NCI-H345 treated with DMSO at 0.1 percent for 48 hours (cell line): ENCODE data around the gene TMTC2.
"Not testable (repeated sequence)": the region's sequence is repeated elsewhere in the genome, so short reads cannot be mapped to it uniquely, and the experiment has no call there.

Source experiments
- DNase-seq: peaks from one replicate; lab custom pipeline; 2025; ENCODE audit not compliant: unreplicated experiment; lab: John Stamatoyannopoulos, UW

TMTC2 gene

DNA sequence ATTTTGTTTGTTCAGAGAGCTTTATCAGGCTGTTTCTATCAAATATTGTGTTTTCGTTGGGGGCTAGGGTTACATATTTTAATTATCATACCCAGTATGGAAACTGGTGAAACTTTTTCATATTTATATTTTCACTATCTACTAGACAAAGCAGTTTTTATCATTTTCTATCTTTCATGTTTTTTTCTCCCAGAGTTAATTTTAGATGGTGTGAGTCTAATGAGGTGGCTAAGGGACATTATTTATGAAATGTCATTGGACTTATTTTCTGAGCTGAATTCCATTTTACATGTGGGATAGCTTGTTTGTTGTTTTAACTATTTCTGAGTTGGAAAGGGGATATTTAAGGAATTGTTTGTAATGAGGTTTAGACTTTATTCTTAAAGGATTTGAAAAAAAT, 100.3 kb downstream of the TMTC2 start:
- DNase-seq: no peak

DNA sequence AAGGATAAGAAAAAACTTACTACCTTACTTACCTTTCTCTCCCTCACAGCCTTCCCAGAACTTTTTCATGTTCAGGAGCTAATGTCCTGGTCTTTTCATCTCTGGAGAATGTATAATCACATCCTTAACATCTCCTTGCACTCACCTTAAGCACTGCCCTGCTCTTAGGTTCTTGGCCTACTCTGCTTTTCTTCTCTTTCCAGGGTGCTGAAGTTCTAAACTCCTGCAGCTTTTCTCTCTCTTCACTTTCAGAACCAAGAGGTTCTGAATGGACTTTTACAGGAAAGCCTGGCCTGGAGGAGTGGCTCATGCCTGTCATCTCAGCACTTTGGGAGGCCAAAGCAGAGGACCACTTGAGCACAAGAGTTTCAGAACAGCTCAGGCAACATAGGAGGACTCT, 101.9 kb downstream of the TMTC2 start:
- DNase-seq: no peak

DNA sequence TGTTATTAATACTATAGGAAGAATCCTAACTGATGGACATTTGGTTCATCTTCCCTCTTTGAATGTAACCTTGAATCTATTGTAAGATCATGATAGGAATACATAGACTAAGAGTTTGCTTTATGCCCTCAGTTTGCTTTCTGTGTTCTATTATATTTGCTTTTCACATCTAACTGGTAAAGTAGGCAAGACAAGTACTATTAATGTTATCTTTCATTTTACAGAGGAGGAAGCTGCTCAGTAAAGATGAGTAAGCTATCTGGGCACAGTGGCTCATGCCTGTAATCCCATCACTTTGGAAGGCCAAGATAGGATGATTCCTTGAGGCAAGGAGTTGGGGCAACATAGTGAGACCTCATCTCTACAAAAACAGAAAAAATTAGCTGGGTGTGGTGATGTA, 103.0 kb downstream of the TMTC2 start:
- DNase-seq: no peak

DNA sequence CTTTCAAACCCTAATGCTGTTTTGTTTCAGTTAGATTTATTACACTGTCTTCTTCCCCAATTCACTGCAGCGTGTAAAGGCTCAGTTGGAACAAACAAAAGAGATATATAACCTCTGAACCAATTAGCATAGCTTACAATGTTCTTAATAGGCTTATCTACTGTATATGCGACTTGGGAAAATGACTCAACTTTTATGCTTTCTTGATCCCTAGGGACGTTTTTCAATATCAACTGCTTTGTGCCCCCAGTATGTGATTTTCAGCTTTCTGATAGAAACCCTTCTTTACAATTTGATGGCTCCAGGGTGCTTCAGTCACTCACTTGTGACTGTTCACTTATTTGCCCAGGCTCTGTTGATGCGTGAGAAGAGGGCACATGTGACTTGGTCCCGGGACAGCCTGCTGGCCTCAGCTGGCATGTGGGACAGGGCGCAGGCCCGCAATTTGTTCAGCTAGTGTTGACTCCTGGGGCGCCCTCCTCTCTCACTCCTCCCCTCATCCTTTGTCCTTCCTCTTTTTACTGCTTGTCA, 107.1 kb downstream of the TMTC2 start:
- no peak for DNase-seq

DNA sequence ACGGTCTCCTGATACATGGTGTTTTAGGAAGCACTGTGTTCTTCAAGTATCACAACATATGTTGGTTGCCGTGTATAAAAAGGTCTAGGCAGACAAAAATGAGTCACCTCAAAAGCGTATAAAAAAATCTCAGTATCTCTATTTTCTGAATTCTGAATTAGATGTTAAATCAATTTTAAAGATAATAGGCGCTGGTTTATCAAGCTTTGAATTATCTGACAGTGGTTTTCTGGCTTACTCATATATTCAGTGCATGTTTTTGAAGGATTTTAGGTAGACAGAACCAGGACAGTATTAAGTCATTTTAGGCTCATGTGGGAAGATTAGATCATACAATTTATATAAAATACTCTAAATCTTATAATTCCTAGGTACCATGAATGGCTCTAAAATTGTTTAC, 110.8 kb downstream of the TMTC2 start:
- no peak for DNase-seq

- DNase-seq: no peak
Observed at GRCh38 chr12:82800185-82800584, 113.5 kb downstream of the TMTC2 start.

DNA sequence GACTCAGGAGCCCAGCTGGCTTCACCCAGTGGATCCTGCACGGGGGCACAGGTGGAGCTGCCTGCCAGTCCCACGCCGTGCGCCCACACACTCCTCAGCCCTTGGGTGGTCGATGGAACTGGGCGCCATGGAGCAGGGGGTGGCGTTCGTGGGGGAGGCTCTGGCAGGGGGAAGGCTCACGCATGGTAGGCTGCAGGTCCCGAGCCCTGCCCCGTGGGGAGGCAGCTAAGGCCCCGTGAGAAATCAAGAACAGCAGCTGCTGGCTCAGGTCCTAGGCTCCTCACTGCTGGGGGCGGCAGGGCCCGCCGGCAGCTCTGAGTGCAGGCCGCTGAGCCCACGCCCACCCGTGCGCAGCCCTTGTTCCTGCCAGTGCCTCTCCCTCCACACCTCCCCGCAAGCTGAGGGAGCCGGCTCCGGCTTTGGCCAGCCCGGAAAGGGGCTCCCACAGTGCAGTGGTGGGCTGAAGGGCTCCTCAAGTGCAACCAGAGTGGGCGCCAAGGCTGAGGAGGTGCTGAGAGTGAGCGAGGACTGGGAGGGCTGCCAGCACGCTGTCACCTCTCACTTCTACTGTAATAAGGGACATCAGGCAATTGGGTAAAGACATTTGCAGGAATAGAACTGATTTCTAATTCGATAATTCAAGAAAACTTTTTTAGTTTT, 115.4 kb downstream of the TMTC2 start:
- DNase-seq: no peak

DNA sequence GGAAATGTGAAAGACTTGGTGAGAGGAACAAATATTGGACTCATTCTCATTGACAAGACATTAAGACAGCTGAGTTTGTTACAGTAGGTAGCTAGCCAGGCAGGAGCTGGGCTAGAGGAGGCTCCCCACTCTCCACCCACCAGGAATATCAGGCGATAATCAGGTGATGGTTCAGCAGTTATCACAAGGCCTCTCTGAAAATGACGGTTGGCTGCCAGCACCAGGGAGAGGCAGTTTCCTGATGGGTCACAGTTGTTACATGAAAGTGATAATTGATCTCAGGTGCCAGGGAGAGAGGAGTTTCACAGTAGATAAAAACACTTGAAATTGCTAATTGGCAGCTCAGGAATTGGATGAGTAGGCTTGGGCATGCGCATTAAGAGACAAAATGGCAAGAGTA, 116.5 kb downstream of the TMTC2 start:
- no peak for DNase-seq

- no peak for DNase-seq
Observed at GRCh38 chr12:82804601-82805000, 117.9 kb downstream of the TMTC2 start.

DNA sequence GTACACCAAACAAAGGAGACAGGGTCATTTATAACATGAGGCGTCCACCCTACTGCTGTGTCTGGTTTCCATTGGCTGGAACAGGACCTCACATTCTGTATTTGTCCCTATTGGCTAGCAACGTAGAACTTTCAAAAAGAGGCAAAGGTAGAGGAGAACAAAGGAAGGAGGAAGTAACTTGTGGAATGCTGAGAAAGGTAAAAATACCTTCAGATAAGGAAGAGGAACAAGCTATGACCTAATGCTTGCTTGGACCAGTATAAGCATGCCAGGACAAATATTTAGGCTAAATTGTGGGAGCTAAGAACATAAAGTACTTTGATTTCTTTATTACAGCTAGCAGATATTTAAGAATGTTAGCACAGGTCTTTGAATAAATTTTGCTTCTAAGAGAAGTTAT, 118.3 kb downstream of the TMTC2 start:
- not testable (repeated sequence) for DNase-seq

DNA sequence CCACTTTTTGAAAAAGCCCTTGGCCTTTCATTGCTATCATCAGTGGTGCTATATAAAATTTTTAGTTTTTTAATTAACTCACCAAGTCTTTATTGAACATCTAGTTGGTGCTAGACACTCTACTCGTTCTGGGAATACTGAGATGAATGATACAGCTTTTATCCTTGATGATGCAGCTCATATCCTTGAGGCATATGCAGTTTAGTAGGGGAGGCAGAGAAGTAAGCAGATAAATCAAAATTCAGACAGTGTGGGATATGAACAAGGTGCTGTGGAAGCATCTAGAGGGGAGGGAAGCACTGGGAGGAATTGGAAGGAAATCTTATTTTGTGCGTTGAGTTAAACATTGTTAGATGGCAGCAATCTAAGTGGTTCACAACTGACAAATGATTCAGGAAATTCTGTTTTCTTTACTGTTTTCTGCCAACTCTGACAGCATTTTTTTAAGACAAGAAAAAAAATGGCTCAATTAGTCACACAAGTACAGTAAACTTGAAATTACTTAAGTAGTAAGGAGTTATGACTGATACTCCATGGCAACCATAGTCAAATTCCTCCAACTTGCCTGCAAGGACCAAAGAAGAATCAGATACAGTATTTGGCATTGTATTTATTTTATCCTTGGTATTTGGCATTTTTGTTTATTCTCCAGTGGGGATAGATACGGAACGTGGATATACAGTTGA, 119.2 kb downstream of the TMTC2 start:
- DNase-seq: no peak

DNA sequence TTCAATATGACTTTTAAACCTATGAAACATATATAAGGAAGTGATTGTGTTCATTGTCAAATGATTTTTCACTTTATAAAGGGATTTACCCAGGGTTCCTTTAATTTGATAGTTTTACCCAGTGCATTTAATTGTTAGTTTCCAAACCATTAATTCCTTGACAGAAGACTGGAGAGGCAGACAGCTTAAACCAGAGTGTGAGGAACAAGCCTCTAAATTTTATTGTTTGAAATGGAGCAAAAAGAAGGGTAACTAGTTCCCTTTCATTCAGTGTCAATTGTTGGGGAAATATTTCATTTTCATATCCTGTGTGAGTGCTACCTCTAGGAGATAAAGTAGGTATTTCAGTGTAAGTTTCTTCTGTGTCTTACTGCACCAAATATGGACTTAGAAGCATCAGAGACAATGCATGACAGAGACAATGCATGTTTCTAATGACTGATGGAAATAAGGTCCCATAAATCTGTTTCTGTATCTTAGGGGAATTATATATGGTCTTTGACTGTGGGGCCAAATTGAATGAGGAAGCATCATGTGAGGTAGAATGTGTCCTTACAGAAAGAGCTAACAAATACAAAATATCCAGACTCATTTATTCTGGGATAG, 120.5 kb downstream of the TMTC2 start:
- no peak for DNase-seq

DNA sequence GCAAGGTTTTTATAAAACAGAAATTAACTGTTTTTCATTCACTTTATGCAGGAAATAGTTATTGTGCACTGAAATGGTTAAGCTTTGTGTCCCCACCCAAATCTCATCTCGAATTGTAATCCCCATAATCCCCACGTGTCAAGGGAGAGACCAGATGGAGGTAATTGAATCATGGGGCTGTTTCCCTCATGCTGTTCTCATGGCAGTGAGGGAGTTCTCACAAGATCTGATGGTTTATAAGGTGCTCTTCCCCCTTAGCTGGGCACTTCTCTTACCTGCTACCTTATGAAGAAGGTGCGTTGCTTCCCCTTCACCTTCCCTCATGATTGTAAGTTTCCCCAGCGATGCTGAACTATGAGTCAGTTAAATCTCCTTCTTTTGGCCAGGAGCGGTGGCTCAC, 123.9 kb downstream of the TMTC2 start:
- no peak for DNase-seq

DNA sequence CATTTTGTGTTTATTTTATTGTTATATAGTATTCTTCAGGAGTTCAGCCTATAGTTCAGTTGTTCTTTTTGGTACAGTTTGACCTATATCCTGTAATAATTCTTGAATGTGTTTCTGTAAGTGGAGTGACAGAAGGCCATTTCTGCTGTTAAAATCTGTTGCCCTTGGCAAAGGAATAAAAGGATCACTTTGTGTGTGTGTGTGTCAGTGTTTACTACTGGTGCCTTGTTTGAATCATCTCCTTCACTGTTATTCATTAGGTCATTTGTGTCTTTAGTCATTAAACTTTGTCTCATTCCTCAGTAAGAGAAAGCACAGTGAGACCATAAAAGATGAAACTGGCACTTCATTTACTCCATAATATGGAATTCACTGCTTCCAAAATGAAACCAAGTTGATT, 130.7 kb downstream of the TMTC2 start:
- no peak for DNase-seq

GRCh38 chr12:82818271-82819035, 131.7 kb downstream of the TMTC2 start:
- no peak for DNase-seq

DNA sequence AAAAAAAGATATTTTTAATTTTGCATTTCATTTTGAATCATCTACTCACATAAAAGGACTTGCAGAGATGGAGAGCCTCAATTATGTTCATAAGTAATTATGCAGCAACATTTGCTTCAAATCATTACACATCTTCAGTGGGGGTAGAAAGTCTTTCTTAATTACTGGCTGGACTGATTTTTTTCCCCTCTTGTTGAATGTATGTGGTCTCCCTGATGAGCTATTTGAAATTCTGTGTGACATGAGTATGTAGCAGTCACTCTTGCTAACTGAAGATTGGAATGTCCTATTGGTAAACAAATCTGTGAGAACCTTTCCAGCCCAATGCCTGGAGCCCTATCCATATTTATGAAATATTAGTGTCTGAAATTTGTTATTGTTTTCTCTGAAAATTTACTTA, 139.8 kb downstream of the TMTC2 start:
- DNase-seq: no peak

DNA sequence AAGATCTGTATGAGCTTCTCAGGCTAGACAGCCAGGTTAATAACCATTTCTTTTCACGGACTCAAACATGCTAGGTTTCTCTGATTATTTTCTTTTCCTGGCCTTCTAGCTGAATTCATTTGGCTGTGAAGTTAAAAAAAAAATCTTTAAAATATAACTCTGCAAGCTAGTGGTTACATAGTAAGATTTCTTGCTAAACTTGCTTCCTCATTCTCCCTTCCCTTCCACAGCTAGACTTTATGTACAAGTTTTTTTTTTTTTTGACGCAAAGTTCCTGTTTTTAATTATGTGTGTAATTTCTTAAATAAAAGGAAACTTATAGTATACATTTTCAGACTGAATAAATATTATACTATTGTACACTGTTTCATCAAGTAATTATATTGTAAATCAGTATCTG, 145.4 kb downstream of the TMTC2 start:
- DNase-seq: no peak

DNA sequence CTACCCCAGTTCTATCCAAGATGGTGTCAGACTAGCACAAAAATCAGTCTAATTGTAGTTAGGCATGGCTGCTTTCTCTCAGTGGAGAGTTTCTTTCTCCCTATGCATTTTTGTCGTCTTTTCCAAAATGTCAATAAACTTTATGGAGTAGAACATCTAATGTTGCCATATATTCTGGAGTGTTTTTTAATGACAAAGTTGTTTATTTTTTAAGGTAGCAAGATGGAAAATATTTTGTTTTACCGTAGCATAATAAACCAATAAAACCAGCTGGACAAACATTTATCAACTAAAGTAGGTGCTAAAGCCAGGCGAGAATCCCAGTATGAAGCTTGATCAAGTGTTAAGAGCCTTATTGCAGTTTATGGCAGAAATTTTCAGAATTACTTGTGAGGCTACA, 146.3 kb downstream of the TMTC2 start:
- DNase-seq: no peak

GRCh38 chr12:82833481-82833880, 146.8 kb downstream of the TMTC2 start:
- no peak for DNase-seq

- DNase-seq: no peak
Observed at GRCh38 chr12:82835217-82835616, 148.5 kb downstream of the TMTC2 start.

DNA sequence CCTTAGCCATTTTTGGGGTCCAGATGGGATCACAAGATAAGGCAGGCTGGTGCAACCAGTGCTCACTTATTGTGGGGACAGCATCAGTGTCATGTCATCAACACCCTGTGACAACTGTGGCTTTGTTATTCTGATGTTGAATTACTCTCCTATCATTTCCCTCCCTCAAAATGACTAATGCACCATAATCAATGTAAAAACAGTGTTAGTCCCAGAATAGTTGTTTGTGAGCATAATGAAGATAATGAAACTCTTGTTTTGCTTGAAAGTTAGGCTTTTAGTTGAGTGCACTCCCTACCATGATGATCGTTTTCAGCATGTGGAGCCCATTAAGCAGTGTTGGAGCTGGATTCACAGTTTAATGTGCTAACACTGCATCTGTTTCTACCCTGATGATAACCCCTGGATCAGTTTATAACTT, 151.4 kb downstream of the TMTC2 start:
- DNase-seq: no peak

DNA sequence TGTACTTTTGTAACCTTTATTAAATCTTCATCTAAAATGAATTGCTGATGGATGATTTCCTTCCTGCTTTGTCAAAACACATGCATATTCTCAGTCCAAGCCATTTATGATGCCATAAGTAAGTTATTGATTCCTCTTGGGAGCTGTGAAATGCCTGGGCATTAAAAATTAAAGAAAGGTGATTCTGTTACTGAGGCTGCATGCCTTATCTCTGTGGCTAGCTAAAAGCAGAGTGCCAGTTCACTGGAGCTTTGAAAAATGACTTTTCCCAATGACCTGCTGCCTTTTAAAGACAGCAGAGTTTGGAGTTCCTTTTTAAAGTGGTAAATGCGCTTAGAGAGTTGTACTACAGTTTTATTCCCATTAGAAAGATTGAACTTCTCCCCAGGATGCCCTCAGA, 152.1 kb downstream of the TMTC2 start:
- DNase-seq: no peak
